ENCODE results near the gene ZNF223.

Gene ZNF223

DNA sequence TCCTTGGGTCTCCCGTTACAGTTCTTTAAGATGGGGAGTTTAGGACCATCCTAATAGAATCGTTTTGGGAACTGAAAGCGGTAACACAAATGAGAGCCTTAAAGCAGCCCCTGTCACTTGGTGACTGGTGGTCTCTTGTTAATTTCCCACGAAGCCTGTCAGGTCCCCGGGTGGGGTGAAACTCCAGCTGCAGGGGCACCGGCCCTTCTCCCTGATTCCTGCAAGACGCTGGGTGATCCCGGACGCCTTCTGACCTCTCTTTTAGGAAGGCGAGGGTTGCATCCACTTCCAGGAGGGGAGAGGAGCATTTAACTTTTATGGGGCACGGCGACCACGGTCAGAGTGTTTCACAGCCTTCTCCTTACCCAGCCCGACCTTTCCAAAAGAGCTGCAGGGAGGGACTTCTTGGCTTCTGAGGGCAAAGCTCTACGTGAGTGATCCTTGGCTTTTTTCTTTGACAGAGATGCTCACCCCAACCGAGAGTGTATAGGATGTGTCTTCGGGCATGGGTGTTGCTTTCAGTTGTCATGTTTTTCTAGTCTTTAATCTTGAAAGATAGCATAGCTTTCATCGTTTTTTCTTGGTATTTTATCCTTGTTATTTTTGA, 62.1 kb downstream of the ZNF223 start:
- TF ChIP-seq, protein P1, sequence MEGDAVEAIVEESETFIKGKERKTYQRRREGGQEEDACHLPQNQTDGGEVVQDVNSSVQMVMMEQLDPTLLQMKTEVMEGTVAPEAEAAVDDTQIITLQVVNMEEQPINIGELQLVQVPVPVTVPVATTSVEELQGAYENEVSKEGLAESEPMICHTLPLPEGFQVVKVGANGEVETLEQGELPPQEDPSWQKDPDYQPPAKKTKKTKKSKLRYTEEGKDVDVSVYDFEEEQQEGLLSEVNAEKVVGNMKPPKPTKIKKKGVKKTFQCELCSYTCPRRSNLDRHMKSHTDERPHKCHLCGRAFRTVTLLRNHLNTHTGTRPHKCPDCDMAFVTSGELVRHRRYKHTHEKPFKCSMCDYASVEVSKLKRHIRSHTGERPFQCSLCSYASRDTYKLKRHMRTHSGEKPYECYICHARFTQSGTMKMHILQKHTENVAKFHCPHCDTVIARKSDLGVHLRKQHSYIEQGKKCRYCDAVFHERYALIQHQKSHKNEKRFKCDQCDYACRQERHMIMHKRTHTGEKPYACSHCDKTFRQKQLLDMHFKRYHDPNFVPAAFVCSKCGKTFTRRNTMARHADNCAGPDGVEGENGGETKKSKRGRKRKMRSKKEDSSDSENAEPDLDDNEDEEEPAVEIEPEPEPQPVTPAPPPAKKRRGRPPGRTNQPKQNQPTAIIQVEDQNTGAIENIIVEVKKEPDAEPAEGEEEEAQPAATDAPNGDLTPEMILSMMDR (IDR thresholded peaks at IDR 0.05; ENCODE audit: low read depth, low read length, missing control alignments), result no peak
- peak overlapping the region; percentile 85 for H3K4me3 ChIP-seq (replicated peaks; ENCODE audit: low read depth, low read length)
- DNase-seq (ENCODE audit: extremely low read depth, low read depth), result no peak
